ENCODE measurements around the gene AKNA. TPM values are rescaled to one million over a fixed set of nuclear protein-coding genes. Genes with fewer than 3 reads are reported as not detected.
A peak's percentile ranks its signal among the peaks of the same experiment; 100 is the strongest.

The AKNA gene
- total RNA-seq, 1 experiment from 2014 or later: 3.4 TPM

- no peak for DNase-seq (ENCODE audit: low spot score)
Observed at GRCh38 chr9:114319147-114319546, 68.6 kb downstream of the AKNA start.

- DNase-seq (ENCODE audit: low spot score): no peak
Observed at GRCh38 chr9:114318416-114318815, 69.4 kb downstream of the AKNA start.

GRCh38 chr9:114317665-114318357 lies 70.0 kb downstream of the AKNA start:
- peak; percentile 64 for DNase-seq (ENCODE audit: low spot score)

- DNase-seq (ENCODE audit: low spot score): no peak
Observed at GRCh38 chr9:114316605-114317230, 71.1 kb downstream of the AKNA start.

GRCh38 chr9:114315723-114316363 lies 71.9 kb downstream of the AKNA start:
- no peak for DNase-seq (ENCODE audit: low spot score)

- no peak for DNase-seq (ENCODE audit: low spot score)
Observed at GRCh38 chr9:114314881-114315722, 72.7 kb downstream of the AKNA start.

GRCh38 chr9:114314256-114314867 lies 73.4 kb downstream of the AKNA start:
- no peak for DNase-seq (ENCODE audit: low spot score)

- no peak for DNase-seq (ENCODE audit: low spot score)
Observed at GRCh38 chr9:114313186-114313585, 74.6 kb downstream of the AKNA start.

GRCh38 chr9:114312513-114312875 lies 75.3 kb downstream of the AKNA start:
- no peak for DNase-seq (ENCODE audit: low spot score)

- DNase-seq (ENCODE audit: low spot score): no peak
Observed at GRCh38 chr9:114311571-114312512, 75.9 kb downstream of the AKNA start.

- no peak for DNase-seq (ENCODE audit: low spot score)
Observed at GRCh38 chr9:114310471-114311450, 77.0 kb downstream of the AKNA start.

GRCh38 chr9:114309096-114309495 lies 78.7 kb downstream of the AKNA start:
- no peak for DNase-seq (ENCODE audit: low spot score)

- no peak for DNase-seq (ENCODE audit: low spot score)
Observed at GRCh38 chr9:114308361-114308950, 79.3 kb downstream of the AKNA start.

- no peak for DNase-seq (ENCODE audit: low spot score)
Observed at GRCh38 chr9:114307899-114308267, 79.9 kb downstream of the AKNA start.

GRCh38 chr9:114304416-114305188 lies 83.2 kb downstream of the AKNA start:
- DNase-seq (ENCODE audit: low spot score): no peak

- no peak for DNase-seq (ENCODE audit: low spot score)
Observed at GRCh38 chr9:114303977-114304376, 83.8 kb downstream of the AKNA start.

GRCh38 chr9:114303571-114303970 lies 84.2 kb downstream of the AKNA start:
- no peak for DNase-seq (ENCODE audit: low spot score)

GRCh38 chr9:114302727-114303126 lies 85.1 kb downstream of the AKNA start:
- DNase-seq (ENCODE audit: low spot score): no peak

All from H4 (cell line).